ENCODE measurements around the gene EYA2. TPM values are rescaled to one million over a fixed set of nuclear protein-coding genes. Genes with fewer than 3 reads are reported as not detected.

EYA2 gene
- polyA plus RNA-seq, 3 donors = 0.04 to 0.16 TPM; not detected in 1

DNA sequence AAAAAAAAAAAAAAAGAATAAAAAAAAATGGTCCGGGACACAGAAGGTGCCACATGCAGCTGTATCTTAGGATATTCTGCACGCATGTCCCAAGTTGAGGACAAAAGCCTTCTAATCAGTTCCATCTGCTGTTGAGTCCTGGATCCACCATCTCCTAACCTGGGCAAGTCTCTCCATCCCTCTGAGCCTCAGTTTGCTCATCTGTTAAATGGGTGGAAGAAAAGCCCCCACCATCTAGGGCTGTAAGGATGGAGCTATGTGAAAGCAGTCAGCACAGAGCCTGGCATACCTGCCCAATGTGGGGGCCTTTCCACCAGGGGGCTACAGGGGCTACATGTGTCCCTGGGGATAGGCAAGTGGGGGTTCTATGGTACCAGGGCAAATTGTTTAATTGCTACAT is 253.4 kb downstream of the EYA2 start:
- H3K4me3 ChIP-seq (replicated peaks in 1 of 3; ENCODE audit: low read depth in 2 of 3, low read length in 3 of 3) = no peak overlapping the region
- no peak overlapping the region for H3K9ac ChIP-seq (ENCODE audit: insufficient read depth, low read length, poor library complexity, severe bottlenecking)
- H3K36me3 ChIP-seq (replicated peaks in 1 of 2; ENCODE audit: control insufficient read depth in 1 of 2, insufficient read depth in 2 of 2, low read length in 2 of 2) = no peaks in the 10 kb centered on the region
- Mint-ChIP-seq H3K27ac (no peak overlapping the region), H3K36me3 (peaks cover 4% of the 10 kb centered on the region in 2 donors), H3K9me3 (peaks cover 0 to 8% (median 1%) of the 10 kb centered on the region in 7 donors), H3K4me3 (no peak overlapping the region), H3K27me3 (ENCODE audit: low read depth in 3 of 3) (peaks cover 6 to 10% (median 8%) of the 10 kb centered on the region in 3 donors), H3K4me1 (peaks cover 52% of the 10 kb centered on the region)
- no peaks in the 10 kb centered on the region for H3K79me2 ChIP-seq (ENCODE audit: insufficient read depth, low read length)
- H3K27me3 ChIP-seq (ENCODE audit: control insufficient read depth in 2 of 2, insufficient read depth in 2 of 2, low read length in 2 of 2) = no peaks in the 10 kb centered on the region
- intact Hi-C loops (cut with micrococcal nuclease) = loop anchor here (2.0 to 5.0 kb wide), 3 partner anchors 36 to 389 kb away; no protein-coding TSS in a partner anchor
- H3K4me1 ChIP-seq (ENCODE audit: control insufficient read depth in 1 of 2, insufficient read depth in 2 of 2, low read length in 2 of 2) = peaks cover 37 to 43% of the 10 kb centered on the region in 2 donors
- H3K27ac ChIP-seq (ENCODE audit: low read depth in 1 of 2, low read length in 2 of 2) = no peak overlapping the region
- no peaks in the 10 kb centered on the region for H4K20me1 ChIP-seq (ENCODE audit: insufficient read depth, low read length)
- no peak overlapping the region for H3K4me2 ChIP-seq (replicated peaks; ENCODE audit: extremely low read depth, low read length, poor library complexity, severe bottlenecking)
- no CpG with 5 or more reads among the region's 2 CpGs for WGBS (ENCODE audit: insufficient coverage)
- no peaks in the 10 kb centered on the region for H3K9me3 ChIP-seq (replicated peaks in 1 of 2; ENCODE audit: control insufficient read depth in 1 of 2, insufficient read depth in 1 of 2, low read length in 2 of 2)
- H2AFZ ChIP-seq (ENCODE audit: insufficient read depth, low read depth, low read length, poor library complexity, severe bottlenecking) = no peak overlapping the region
- TF ChIP-seq, protein P1, sequence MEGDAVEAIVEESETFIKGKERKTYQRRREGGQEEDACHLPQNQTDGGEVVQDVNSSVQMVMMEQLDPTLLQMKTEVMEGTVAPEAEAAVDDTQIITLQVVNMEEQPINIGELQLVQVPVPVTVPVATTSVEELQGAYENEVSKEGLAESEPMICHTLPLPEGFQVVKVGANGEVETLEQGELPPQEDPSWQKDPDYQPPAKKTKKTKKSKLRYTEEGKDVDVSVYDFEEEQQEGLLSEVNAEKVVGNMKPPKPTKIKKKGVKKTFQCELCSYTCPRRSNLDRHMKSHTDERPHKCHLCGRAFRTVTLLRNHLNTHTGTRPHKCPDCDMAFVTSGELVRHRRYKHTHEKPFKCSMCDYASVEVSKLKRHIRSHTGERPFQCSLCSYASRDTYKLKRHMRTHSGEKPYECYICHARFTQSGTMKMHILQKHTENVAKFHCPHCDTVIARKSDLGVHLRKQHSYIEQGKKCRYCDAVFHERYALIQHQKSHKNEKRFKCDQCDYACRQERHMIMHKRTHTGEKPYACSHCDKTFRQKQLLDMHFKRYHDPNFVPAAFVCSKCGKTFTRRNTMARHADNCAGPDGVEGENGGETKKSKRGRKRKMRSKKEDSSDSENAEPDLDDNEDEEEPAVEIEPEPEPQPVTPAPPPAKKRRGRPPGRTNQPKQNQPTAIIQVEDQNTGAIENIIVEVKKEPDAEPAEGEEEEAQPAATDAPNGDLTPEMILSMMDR (IDR thresholded peaks at IDR 0.05) = no peak
- DNase-seq = no peak

DNA sequence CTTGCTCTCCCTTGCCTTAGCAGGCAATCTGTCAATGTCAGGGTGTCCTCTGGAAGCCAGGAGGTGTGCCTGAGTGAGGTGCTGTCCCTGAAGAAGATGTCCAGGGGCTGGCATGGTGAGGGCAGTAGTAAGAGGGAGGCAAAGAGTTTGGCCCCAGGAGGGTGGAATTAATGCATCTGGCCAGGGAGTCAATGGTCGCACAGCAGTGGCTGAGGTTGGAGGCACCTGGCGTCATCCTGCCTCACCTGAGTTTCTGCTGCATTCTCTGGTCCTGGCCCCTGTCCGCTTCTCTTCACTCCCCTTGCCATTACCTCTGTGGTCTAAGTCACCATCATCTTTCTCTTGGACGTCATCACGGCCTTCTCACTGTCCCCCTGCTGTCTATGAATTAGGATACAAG is 255.3 kb downstream of the EYA2 start:
- intact Hi-C loops (cut with micrococcal nuclease) = loop anchor here (2.0 to 5.0 kb wide), 5 partner anchors 33 to 453 kb away; no protein-coding TSS in a partner anchor
- peaks cover 8 to 10% (median 9%) of the 10 kb centered on the region in 3 donors for H3K27me3 Mint-ChIP-seq (ENCODE audit: low read depth in 3 of 3)

More for the DNA sequence above, 255.3 kb downstream of the EYA2 start:
- H3K36me3 ChIP-seq (replicated peaks in 1 of 2; ENCODE audit: control insufficient read depth in 1 of 2, insufficient read depth in 2 of 2, low read length in 2 of 2) = no peaks in the 10 kb centered on the region
- no peaks in the 10 kb centered on the region for H3K27me3 ChIP-seq (ENCODE audit: control insufficient read depth in 2 of 2, insufficient read depth in 2 of 2, low read length in 2 of 2)
- H3K4me3 Mint-ChIP-seq = no peak overlapping the region
- H3K79me2 ChIP-seq (ENCODE audit: insufficient read depth, low read length) = no peaks in the 10 kb centered on the region
- peaks cover 4% of the 10 kb centered on the region in 2 donors for H3K36me3 Mint-ChIP-seq
- 90% methylated on average over 5 of the region's 5 CpGs for WGBS (ENCODE audit: insufficient coverage)
- no peak overlapping the region for H3K9ac ChIP-seq (ENCODE audit: insufficient read depth, low read length, poor library complexity, severe bottlenecking)
- H3K9me3 ChIP-seq (replicated peaks in 1 of 2; ENCODE audit: control insufficient read depth in 1 of 2, insufficient read depth in 1 of 2, low read length in 2 of 2) = peaks cover 0 to 6% of the 10 kb centered on the region in 2 donors
- H3K4me1 ChIP-seq (ENCODE audit: control insufficient read depth in 1 of 2, insufficient read depth in 2 of 2, low read length in 2 of 2) = peaks cover 18 to 25% of the 10 kb centered on the region in 2 donors
- no peak overlapping the region for H3K27ac ChIP-seq (ENCODE audit: low read depth in 1 of 2, low read length in 2 of 2)
- no peak overlapping the region for H3K4me3 ChIP-seq (replicated peaks in 1 of 3; ENCODE audit: low read depth in 2 of 3, low read length in 3 of 3)
- DNase-seq = no peak
- H3K4me2 ChIP-seq (replicated peaks; ENCODE audit: extremely low read depth, low read length, poor library complexity, severe bottlenecking) = no peak overlapping the region
- H3K4me1 Mint-ChIP-seq = peaks cover 36% of the 10 kb centered on the region
- TF ChIP-seq, protein P1 (IDR thresholded peaks at IDR 0.05) = no peak
- no peak overlapping the region for H2AFZ ChIP-seq (ENCODE audit: insufficient read depth, low read depth, low read length, poor library complexity, severe bottlenecking)
- H3K27ac Mint-ChIP-seq = peak overlapping the region in 1 of 7 donors; percentile 4
- peaks cover 0 to 9% (median 3%) of the 10 kb centered on the region in 7 donors for H3K9me3 Mint-ChIP-seq
- no peaks in the 10 kb centered on the region for H4K20me1 ChIP-seq (ENCODE audit: insufficient read depth, low read length)

Measured in CD14-positive monocyte (primary cell).